Transverse colon (tissue), 3 donors: ENCODE measurements around the gene ARHGEF7.

Experiments used
- CTCF ChIP-seq, 5 experiments: fragments of 200-600 bp in 3 of 5; fragments of 450-650 bp in 2 of 5; sonication (generic) in 3 of 5; IDR thresholded peaks; 1 replicate in 2 of 5; 2 replicates in 3 of 5; pipeline ENCODE4 v1.5.1; 2016 to 2017; ENCODE audit warnings: antibody characterized with exemption in 5 of 5, inconsistent platforms in 3 of 5, mild to moderate bottlenecking in 2 of 5, moderate library complexity in 1 of 5
- POLR2A ChIP-seq: fragments of 450-650 bp; IDR thresholded peaks from one replicate; pipeline ENCODE4 v1.6.1; 2016; ENCODE audit warnings: antibody characterized with exemption, mild to moderate bottlenecking, moderate library complexity

GRCh38 chr13:111227405-111227804 lies 112.3 kb downstream of the ARHGEF7 start:
- TF ChIP-seq POLR2A (no peak), CTCF (IDR thresholded peaks at IDR 0.05) (no peak)
